Omental fat pad (tissue), 4 donors: ENCODE results near the gene LIF. TPM values are rescaled to one million over a fixed set of nuclear protein-coding genes. Genes with fewer than 3 reads are reported as not detected.
A peak's percentile ranks its signal among the peaks of the same experiment; 100 is the strongest.
"Not testable (repeated sequence)": the region's sequence is repeated elsewhere in the genome, so short reads cannot be mapped to it uniquely, and the experiment has no call there.

Source experiments
- ATAC-seq: fragments of 150-250 bp; one replicate; pipeline ENCODE4 v1.9.1; 2016; ENCODE audit warnings: mild to moderate bottlenecking, moderate library complexity; ENCODE audit not compliant: low FRiP score
- DNase-seq: peaks from one replicate; pipeline ENCODE4 v3.0.0-alpha.2; 2019; ENCODE audit warnings: low spot score
- CTCF ChIP-seq, 3 donors: fragments of 450-650 bp; IDR thresholded peaks; one replicate each; pipeline ENCODE4 v1.5.1; 2016 to 2017; ENCODE audit warnings: antibody characterized with exemption in 3 of 3, mild to moderate bottlenecking in 3 of 3, moderate library complexity in 2 of 3
- total RNA-seq, 4 donors: library from RNA; depleted of rRNA; stranded (reverse); fragments of >200 nt; gene quantifications; one replicate each; pipeline ENCODE4 v1.1.0, GENCODE V29; 2016

The LIF gene
- total RNA-seq, 4 donors from 2014 or later: 1.3 to 74.7 (median 24.4) TPM

GRCh38 chr22:30219049-30219654 is 27.4 kb downstream of the LIF start:
- DNase-seq (no peak), ATAC-seq (no peak)
- no peak for TF ChIP-seq CTCF (IDR thresholded peaks at IDR 0.05)

- peak; percentile 52 for ATAC-seq
- no peak for TF ChIP-seq CTCF (IDR thresholded peaks at IDR 0.05)
- no peak for DNase-seq
Measured at GRCh38 chr22:30217698-30218560, 28.6 kb downstream of the LIF start.

- ATAC-seq (no peak), DNase-seq (no peak)
- no peak for TF ChIP-seq CTCF (IDR thresholded peaks at IDR 0.05)
Measured at GRCh38 chr22:30216710-30217109, 29.8 kb downstream of the LIF start.

GRCh38 chr22:30216272-30216671 is 30.3 kb downstream of the LIF start:
- not testable (repeated sequence) for DNase-seq, ATAC-seq

- DNase-seq (no peak), ATAC-seq (no peak)
- no peak for TF ChIP-seq CTCF (IDR thresholded peaks at IDR 0.05)
Measured at GRCh38 chr22:30214703-30215407, 31.7 kb downstream of the LIF start.

- no peak for ATAC-seq
Measured at GRCh38 chr22:30212996-30213441, 33.5 kb downstream of the LIF start.

More at GRCh38 chr22:30212996-30213441, 33.5 kb downstream of the LIF start:
- DNase-seq: no peak
- TF ChIP-seq CTCF (IDR thresholded peaks at IDR 0.05): no peak
